AG09309 (cell line): Measurements from ENCODE around the gene RFX8.

ENCODE experiments used
- DNase-seq: peaks from one replicate; pipeline ENCODE4 v3.0.0-alpha.2; 2010; ENCODE audit warnings: low read depth
- H3K4me3 ChIP-seq: 2 replicates; pipeline ENCODE4 v1.5.1; 2011; ENCODE audit warnings: mild to moderate bottlenecking, low read depth, low read length, moderate library complexity; ENCODE audit not compliant: control insufficient read depth
- TF ChIP-seq, protein P1 (sequence below): IDR thresholded peaks from 2 replicates; pipeline ENCODE4 v1.5.1; 2011; ENCODE audit warnings: mild to moderate bottlenecking, low read depth, low read length, inconsistent platforms; ENCODE audit not compliant: insufficient read depth, control insufficient read depth; ENCODE audit errors: missing control alignments

RFX8 gene

DNA sequence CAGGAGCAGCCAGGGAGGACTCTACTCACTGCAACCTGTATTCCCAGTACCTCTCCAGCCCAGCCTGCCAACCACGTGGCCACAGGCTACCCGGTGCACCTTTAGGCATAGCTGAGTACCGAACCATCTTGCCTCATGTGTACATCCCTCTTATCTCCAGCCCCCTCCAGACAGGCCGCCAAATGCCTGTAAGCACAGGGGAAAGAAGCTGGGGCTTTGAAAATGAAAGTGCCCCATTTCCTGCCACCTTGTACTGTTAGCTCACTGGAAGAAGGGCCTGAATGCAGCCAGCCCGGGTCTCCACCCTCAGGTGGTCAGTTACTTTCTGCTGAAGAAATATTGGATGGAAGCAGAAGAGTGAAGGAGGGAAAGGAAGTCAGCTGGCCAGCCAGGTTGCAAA is 27.2 kb upstream of the RFX8 start:
- H3K4me3 ChIP-seq, result no peak overlapping the region
- no peak for DNase-seq
- TF ChIP-seq, protein P1, sequence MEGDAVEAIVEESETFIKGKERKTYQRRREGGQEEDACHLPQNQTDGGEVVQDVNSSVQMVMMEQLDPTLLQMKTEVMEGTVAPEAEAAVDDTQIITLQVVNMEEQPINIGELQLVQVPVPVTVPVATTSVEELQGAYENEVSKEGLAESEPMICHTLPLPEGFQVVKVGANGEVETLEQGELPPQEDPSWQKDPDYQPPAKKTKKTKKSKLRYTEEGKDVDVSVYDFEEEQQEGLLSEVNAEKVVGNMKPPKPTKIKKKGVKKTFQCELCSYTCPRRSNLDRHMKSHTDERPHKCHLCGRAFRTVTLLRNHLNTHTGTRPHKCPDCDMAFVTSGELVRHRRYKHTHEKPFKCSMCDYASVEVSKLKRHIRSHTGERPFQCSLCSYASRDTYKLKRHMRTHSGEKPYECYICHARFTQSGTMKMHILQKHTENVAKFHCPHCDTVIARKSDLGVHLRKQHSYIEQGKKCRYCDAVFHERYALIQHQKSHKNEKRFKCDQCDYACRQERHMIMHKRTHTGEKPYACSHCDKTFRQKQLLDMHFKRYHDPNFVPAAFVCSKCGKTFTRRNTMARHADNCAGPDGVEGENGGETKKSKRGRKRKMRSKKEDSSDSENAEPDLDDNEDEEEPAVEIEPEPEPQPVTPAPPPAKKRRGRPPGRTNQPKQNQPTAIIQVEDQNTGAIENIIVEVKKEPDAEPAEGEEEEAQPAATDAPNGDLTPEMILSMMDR, result no peak

DNA sequence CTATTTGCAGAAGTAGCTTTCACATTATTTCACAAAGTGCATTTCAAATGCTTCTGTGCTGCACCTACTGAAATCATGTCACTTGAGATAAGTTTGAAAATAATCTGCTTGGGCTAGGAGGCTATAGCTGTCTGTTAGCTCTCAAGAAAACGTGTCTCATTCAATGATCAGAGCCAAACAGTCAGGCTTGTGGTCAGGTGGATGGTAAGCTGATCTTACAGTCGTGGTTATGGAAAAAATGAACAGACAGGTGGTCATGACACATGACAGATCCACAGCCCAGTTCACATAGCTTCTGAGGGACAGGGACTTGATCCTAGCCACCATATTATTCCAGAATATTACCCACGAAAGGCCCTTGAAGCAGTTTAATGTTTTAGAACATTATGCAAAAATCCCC is 26.5 kb upstream of the RFX8 start:
- TF ChIP-seq, protein P1, result no peak
- DNase-seq, result no peak
- no peak overlapping the region for H3K4me3 ChIP-seq

DNA sequence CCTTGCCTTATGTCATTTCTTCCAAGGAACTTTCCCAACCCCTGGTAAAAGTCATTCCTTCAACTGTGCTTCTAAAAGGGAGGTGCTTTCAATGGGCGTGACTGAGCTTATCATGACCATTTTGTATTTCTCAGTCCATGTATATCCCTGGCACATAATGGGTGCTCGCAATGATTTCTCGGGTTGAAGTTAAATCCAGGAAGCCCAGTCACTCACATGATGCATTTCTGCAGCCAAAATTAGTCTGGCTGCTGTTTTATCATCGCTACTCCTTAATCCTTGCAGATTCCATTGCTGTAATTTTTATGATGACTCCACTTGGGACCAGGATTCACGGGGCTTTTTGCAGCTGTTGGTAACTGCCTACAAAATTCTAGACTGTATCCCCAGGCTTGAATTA is 25.9 kb upstream of the RFX8 start:
- DNase-seq, result no peak
- TF ChIP-seq, protein P1, result no peak
- H3K4me3 ChIP-seq, result peak overlapping the region; percentile 14

DNA sequence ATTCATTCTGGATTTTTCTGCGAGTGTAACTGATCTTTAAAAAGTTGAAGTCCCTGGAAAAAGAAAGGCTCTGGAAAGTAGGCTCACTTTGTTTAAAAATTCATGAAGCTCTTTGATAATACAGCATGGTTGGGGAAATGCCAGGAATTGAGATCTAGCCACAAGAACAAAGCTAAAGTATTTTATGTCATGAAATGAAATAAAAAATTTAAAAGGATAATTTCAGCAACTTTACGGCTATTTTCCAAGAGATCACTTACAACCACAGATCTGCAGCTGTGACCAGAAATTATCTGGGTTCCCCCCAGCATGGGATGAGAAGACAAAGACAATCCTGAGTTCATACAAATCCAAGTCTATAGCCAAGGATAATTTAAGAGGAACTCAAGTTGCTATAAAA is 25.3 kb upstream of the RFX8 start:
- DNase-seq, result no peak
- TF ChIP-seq, protein P1, result no peak
- H3K4me3 ChIP-seq, result no peak overlapping the region

DNA sequence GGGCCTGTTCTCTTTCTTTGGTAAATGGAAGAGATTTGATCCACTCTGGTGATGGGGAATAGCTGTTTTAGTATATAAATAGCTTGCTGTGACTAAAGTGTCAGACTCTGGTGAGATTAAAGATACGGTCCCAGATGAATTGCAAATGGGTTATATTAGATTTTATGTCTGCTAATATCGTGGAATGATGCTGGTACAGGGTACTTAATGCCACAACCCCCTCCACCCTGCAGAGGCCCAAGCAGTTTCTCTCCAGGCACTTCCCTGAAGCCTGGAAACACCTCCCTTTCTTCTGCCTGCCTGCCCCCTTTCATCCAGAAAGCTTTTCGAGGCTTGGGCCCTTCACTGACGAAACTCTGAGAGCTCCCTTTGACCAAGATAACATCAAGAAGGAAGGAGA is 21.4 kb upstream of the RFX8 start:
- no peak overlapping the region for H3K4me3 ChIP-seq
- no peak for DNase-seq
- TF ChIP-seq, protein P1, result no peak

DNA sequence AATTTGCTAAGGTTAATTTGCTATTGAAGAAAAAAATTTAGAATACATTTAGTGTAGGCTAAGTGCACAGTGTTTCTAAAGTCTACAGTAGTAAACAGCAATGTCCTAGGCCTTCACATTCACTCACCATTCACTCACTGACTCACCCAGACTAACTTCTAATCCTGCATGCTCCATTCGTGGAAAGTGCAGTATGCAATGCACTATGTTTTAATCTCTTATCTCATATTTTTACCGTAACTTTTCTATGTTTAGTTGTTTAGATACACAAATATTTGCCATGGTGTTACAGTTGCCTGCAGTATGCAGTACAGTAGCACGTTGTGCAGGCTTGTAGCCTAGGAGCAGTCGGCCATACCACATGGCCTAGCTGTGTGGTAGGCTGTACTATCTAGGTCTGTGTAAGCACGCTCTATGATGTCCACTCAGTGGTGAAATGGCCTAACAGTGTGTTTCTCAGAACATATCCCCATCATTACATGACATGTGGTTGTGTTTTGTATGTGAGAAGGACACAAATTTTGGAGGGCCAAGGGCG is 18.1 kb upstream of the RFX8 start:
- no peak overlapping the region for H3K4me3 ChIP-seq

More for the DNA sequence above, 18.1 kb upstream of the RFX8 start:
- no peak for DNase-seq
- TF ChIP-seq, protein P1, result no peak
